ENCODE results near the gene CTAGE4.
"Not testable (repeated sequence)": the region's sequence is repeated elsewhere in the genome, so short reads cannot be mapped to it uniquely, and the experiment has no call there.

Gene CTAGE4

GRCh38 chr7:144183166-144183565 lies at the start of gene CTAGE4:
Gene CTAGE4, plus strand, starts transcription at chr7:144183466. Its CDS starts 38 bp downstream, at chr7:144183504.
- H3K9me3 Mint-ChIP-seq; H3K27me3 Mint-ChIP-seq (ENCODE audit: low read depth); H3K27ac Mint-ChIP-seq; H3K36me3 Mint-ChIP-seq (ENCODE audit: low read depth); H3K4me1 Mint-ChIP-seq (ENCODE audit: low read depth); H3K4me3 Mint-ChIP-seq: not testable (repeated sequence)

- no peaks in the 10 kb centered on the region for H3K36me3 Mint-ChIP-seq (ENCODE audit: low read depth)
- no peak overlapping the region for H3K27ac Mint-ChIP-seq
- H3K4me1 Mint-ChIP-seq (ENCODE audit: low read depth), result no peaks in the 10 kb centered on the region
- H3K27me3 Mint-ChIP-seq (ENCODE audit: low read depth), result peaks cover 4% of the 10 kb centered on the region
- H3K4me3 Mint-ChIP-seq, result no peak overlapping the region
- H3K9me3 Mint-ChIP-seq, result no peaks in the 10 kb centered on the region
These were observed 49.1 kb upstream of the CTAGE4 start for GRCh38 chr7:144134116-144134515.

- Mint-ChIP-seq H3K27ac (no peak overlapping the region), H3K4me1 (ENCODE audit: low read depth) (no peaks in the 10 kb centered on the region), H3K27me3 (ENCODE audit: low read depth) (peaks cover 4% of the 10 kb centered on the region), H3K4me3 (no peak overlapping the region), H3K9me3 (no peaks in the 10 kb centered on the region), H3K36me3 (ENCODE audit: low read depth) (no peaks in the 10 kb centered on the region)
These were observed 45.8 kb upstream of the CTAGE4 start for GRCh38 chr7:144137501-144137900.

GRCh38 chr7:144142187-144142586 lies 41.1 kb upstream of the CTAGE4 start:
- no peaks in the 10 kb centered on the region for H3K4me1 Mint-ChIP-seq (ENCODE audit: low read depth)
- no peaks in the 10 kb centered on the region for H3K36me3 Mint-ChIP-seq (ENCODE audit: low read depth)
- no peak overlapping the region for H3K4me3 Mint-ChIP-seq
- H3K9me3 Mint-ChIP-seq, result no peaks in the 10 kb centered on the region
- no peak overlapping the region for H3K27ac Mint-ChIP-seq
- no peaks in the 10 kb centered on the region for H3K27me3 Mint-ChIP-seq (ENCODE audit: low read depth)

GRCh38 chr7:144144426-144144825 lies 38.8 kb upstream of the CTAGE4 start:
- Mint-ChIP-seq H3K4me3 (no peak overlapping the region), H3K9me3 (peaks cover 16% of the 10 kb centered on the region), H3K4me1 (ENCODE audit: low read depth) (no peaks in the 10 kb centered on the region), H3K27ac (no peak overlapping the region), H3K36me3 (ENCODE audit: low read depth) (no peaks in the 10 kb centered on the region), H3K27me3 (ENCODE audit: low read depth) (no peaks in the 10 kb centered on the region)

- H3K9me3 Mint-ChIP-seq, result peaks cover 16% of the 10 kb centered on the region
- H3K4me1 Mint-ChIP-seq (ENCODE audit: low read depth), result no peaks in the 10 kb centered on the region
- no peaks in the 10 kb centered on the region for H3K36me3 Mint-ChIP-seq (ENCODE audit: low read depth)
- no peak overlapping the region for H3K4me3 Mint-ChIP-seq
- no peak overlapping the region for H3K27ac Mint-ChIP-seq
- peaks cover 5% of the 10 kb centered on the region for H3K27me3 Mint-ChIP-seq (ENCODE audit: low read depth)
These were observed 34.9 kb upstream of the CTAGE4 start for GRCh38 chr7:144148224-144148827.

- H3K4me1 Mint-ChIP-seq (ENCODE audit: low read depth), result no peaks in the 10 kb centered on the region
- H3K27ac Mint-ChIP-seq, result no peak overlapping the region
- H3K36me3 Mint-ChIP-seq (ENCODE audit: low read depth), result no peaks in the 10 kb centered on the region
- H3K4me3 Mint-ChIP-seq, result no peak overlapping the region
- no peaks in the 10 kb centered on the region for H3K9me3 Mint-ChIP-seq
- peaks cover 22% of the 10 kb centered on the region for H3K27me3 Mint-ChIP-seq (ENCODE audit: low read depth)
These were observed 24.4 kb upstream of the CTAGE4 start for GRCh38 chr7:144158861-144159260.

- no peaks in the 10 kb centered on the region for H3K4me1 Mint-ChIP-seq (ENCODE audit: low read depth)
- H3K4me3 Mint-ChIP-seq, result no peak overlapping the region
- H3K27me3 Mint-ChIP-seq (ENCODE audit: low read depth), result peaks cover 13% of the 10 kb centered on the region
- H3K36me3 Mint-ChIP-seq (ENCODE audit: low read depth), result no peaks in the 10 kb centered on the region
- H3K27ac Mint-ChIP-seq, result no peak overlapping the region
- no peaks in the 10 kb centered on the region for H3K9me3 Mint-ChIP-seq
These were observed 18.5 kb upstream of the CTAGE4 start for GRCh38 chr7:144164784-144165183.

- H3K4me3 Mint-ChIP-seq; H3K9me3 Mint-ChIP-seq; H3K27ac Mint-ChIP-seq; H3K4me1 Mint-ChIP-seq (ENCODE audit: low read depth); H3K36me3 Mint-ChIP-seq (ENCODE audit: low read depth); H3K27me3 Mint-ChIP-seq (ENCODE audit: low read depth): not testable (repeated sequence)
These were observed 11.5 kb upstream of the CTAGE4 start for GRCh38 chr7:144171594-144172350.

GRCh38 chr7:144174613-144175012 lies 8.7 kb upstream of the CTAGE4 start:
- H3K27me3 Mint-ChIP-seq (ENCODE audit: low read depth), result peaks cover 12% of the 10 kb centered on the region
- H3K36me3 Mint-ChIP-seq (ENCODE audit: low read depth), result no peaks in the 10 kb centered on the region
- no peak overlapping the region for H3K4me3 Mint-ChIP-seq
- H3K4me1 Mint-ChIP-seq (ENCODE audit: low read depth), result no peaks in the 10 kb centered on the region
- H3K27ac Mint-ChIP-seq, result no peak overlapping the region
- H3K9me3 Mint-ChIP-seq, result no peaks in the 10 kb centered on the region

GRCh38 chr7:144178380-144179164 lies 4.7 kb upstream of the CTAGE4 start:
- H3K4me1 Mint-ChIP-seq (ENCODE audit: low read depth); H3K36me3 Mint-ChIP-seq (ENCODE audit: low read depth); H3K27ac Mint-ChIP-seq; H3K4me3 Mint-ChIP-seq; H3K9me3 Mint-ChIP-seq: not testable (repeated sequence)
- H3K27me3 Mint-ChIP-seq (ENCODE audit: low read depth), result peaks cover 12% of the 10 kb centered on the region

- H3K36me3 Mint-ChIP-seq (ENCODE audit: low read depth); H3K4me1 Mint-ChIP-seq (ENCODE audit: low read depth); H3K9me3 Mint-ChIP-seq; H3K27ac Mint-ChIP-seq; H3K4me3 Mint-ChIP-seq: not testable (repeated sequence)
- peaks cover 12% of the 10 kb centered on the region for H3K27me3 Mint-ChIP-seq (ENCODE audit: low read depth)
These were observed 4.1 kb upstream of the CTAGE4 start for GRCh38 chr7:144179165-144179479.

- not testable (repeated sequence) for H3K4me1 Mint-ChIP-seq (ENCODE audit: low read depth); H3K9me3 Mint-ChIP-seq; H3K27me3 Mint-ChIP-seq (ENCODE audit: low read depth); H3K4me3 Mint-ChIP-seq; H3K36me3 Mint-ChIP-seq (ENCODE audit: low read depth); H3K27ac Mint-ChIP-seq
These were observed 4.6 kb downstream of the CTAGE4 start for GRCh38 chr7:144187848-144188247.

- H3K9me3 Mint-ChIP-seq; H3K4me3 Mint-ChIP-seq; H3K27me3 Mint-ChIP-seq (ENCODE audit: low read depth); H3K36me3 Mint-ChIP-seq (ENCODE audit: low read depth); H3K27ac Mint-ChIP-seq; H3K4me1 Mint-ChIP-seq (ENCODE audit: low read depth): not testable (repeated sequence)
These were observed 5.4 kb downstream of the CTAGE4 start for GRCh38 chr7:144188578-144189171.

- not testable (repeated sequence) for H3K27ac Mint-ChIP-seq; H3K4me1 Mint-ChIP-seq (ENCODE audit: low read depth); H3K9me3 Mint-ChIP-seq; H3K36me3 Mint-ChIP-seq (ENCODE audit: low read depth); H3K4me3 Mint-ChIP-seq; H3K27me3 Mint-ChIP-seq (ENCODE audit: low read depth)
These were observed 10.5 kb downstream of the CTAGE4 start for GRCh38 chr7:144193782-144194181.
